ENCODE measurements around the gene SNAP29. TPM values are rescaled to one million over a fixed set of nuclear protein-coding genes. Genes with fewer than 3 reads are reported as not detected.

Gene SNAP29
- total RNA-seq, 1 experiment from 2014 or later, result 35.9 TPM

DNA sequence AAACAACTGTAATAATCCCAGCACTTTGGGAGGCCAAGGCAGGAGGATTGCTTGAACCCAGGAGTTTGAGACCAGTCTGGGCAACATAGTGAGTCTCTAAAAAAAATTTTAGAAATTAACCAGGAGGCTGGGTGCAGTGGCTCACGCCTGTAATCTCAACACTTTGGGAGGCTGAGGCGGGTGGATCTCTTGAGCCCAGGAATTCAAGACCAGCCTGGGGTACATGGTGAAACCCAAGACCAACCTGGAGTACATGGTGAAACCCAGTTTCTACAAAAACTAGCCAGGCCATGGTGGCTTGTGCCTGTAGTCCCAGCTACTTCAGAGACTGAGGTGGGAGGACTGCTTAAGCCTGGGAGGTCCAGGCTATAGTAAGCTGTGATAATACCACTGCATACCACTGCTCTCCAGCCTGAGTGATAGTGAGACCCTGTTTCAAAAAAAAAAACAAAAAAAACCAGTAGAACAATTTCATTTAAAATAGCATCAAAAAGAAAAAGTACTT lies 11.4 kb upstream of the SNAP29 start:
- no peak for DNase-seq
- Mint-ChIP-seq H3K36me3 (ENCODE audit: insufficient read depth, unreplicated experiment) (no peaks in the 10 kb centered on the region), H3K27me3 (ENCODE audit: unreplicated experiment) (no peaks in the 10 kb centered on the region), H3K4me1 (ENCODE audit: low read depth, unreplicated experiment) (peaks cover 29% of the 10 kb centered on the region), H3K4me3 (ENCODE audit: low read depth, unreplicated experiment) (no peak overlapping the region), H3K27ac (ENCODE audit: unreplicated experiment) (no peak overlapping the region), H3K9me3 (ENCODE audit: low read depth, unreplicated experiment) (no peaks in the 10 kb centered on the region)
- BruUV-seq (replicated peaks), result no TSS peak
- TF ChIP-seq CTCF (IDR thresholded peaks at IDR 0.05; ENCODE audit: unreplicated experiment), result no peak
- CTCF ChIA-PET, result interaction anchor here (0.7 kb wide), 1 partner anchor 13 kb away, joined by 3 read pairs; no protein-coding TSS in a partner anchor
- intact Hi-C loops (cut with micrococcal nuclease; ENCODE audit: unreplicated experiment), result no loop called here

- H3K4me3 Mint-ChIP-seq (ENCODE audit: low read depth, unreplicated experiment), result no peak overlapping the region
- CTCF ChIA-PET, result no interaction called here
- intact Hi-C loops (cut with micrococcal nuclease; ENCODE audit: unreplicated experiment), result no loop called here
- no peaks in the 10 kb centered on the region for H3K9me3 Mint-ChIP-seq (ENCODE audit: low read depth, unreplicated experiment)
- DNase-seq, result no peak
- H3K27ac Mint-ChIP-seq (ENCODE audit: unreplicated experiment), result no peak overlapping the region
- H3K27me3 Mint-ChIP-seq (ENCODE audit: unreplicated experiment), result no peaks in the 10 kb centered on the region
- H3K36me3 Mint-ChIP-seq (ENCODE audit: insufficient read depth, unreplicated experiment), result no peaks in the 10 kb centered on the region
- H3K4me1 Mint-ChIP-seq (ENCODE audit: low read depth, unreplicated experiment), result peaks cover 7% of the 10 kb centered on the region
- BruUV-seq (replicated peaks), result no TSS peak
- no peak for TF ChIP-seq CTCF (IDR thresholded peaks at IDR 0.05; ENCODE audit: unreplicated experiment)
Measured at GRCh38 chr22:20852076-20852475, 6.7 kb upstream of the SNAP29 start.

GRCh38 chr22:20852503-20852902 lies 6.3 kb upstream of the SNAP29 start:
- no TSS peak for BruUV-seq (replicated peaks)
- Mint-ChIP-seq H3K27me3 (ENCODE audit: unreplicated experiment) (no peaks in the 10 kb centered on the region), H3K36me3 (ENCODE audit: insufficient read depth, unreplicated experiment) (peaks cover under 1% of the 10 kb centered on the region), H3K4me1 (ENCODE audit: low read depth, unreplicated experiment) (peaks cover 11% of the 10 kb centered on the region), H3K9me3 (ENCODE audit: low read depth, unreplicated experiment) (no peaks in the 10 kb centered on the region), H3K4me3 (ENCODE audit: low read depth, unreplicated experiment) (no peak overlapping the region), H3K27ac (ENCODE audit: unreplicated experiment) (no peak overlapping the region)
- intact Hi-C loops (cut with micrococcal nuclease; ENCODE audit: unreplicated experiment), result no loop called here
- DNase-seq, result no peak
- TF ChIP-seq CTCF (IDR thresholded peaks at IDR 0.05; ENCODE audit: unreplicated experiment), result no peak
- CTCF ChIA-PET, result no interaction called here

- H3K27ac Mint-ChIP-seq (ENCODE audit: unreplicated experiment), result no peak overlapping the region
- H3K4me3 Mint-ChIP-seq (ENCODE audit: low read depth, unreplicated experiment), result no peak overlapping the region
- H3K27me3 Mint-ChIP-seq (ENCODE audit: unreplicated experiment), result no peaks in the 10 kb centered on the region
- no TSS peak for BruUV-seq (replicated peaks)
- peaks cover 18% of the 10 kb centered on the region for H3K4me1 Mint-ChIP-seq (ENCODE audit: low read depth, unreplicated experiment)
- intact Hi-C loops (cut with micrococcal nuclease; ENCODE audit: unreplicated experiment), result no loop called here
- CTCF ChIA-PET, result no interaction called here
- peaks cover 8% of the 10 kb centered on the region for H3K36me3 Mint-ChIP-seq (ENCODE audit: insufficient read depth, unreplicated experiment)
- DNase-seq, result no peak
- TF ChIP-seq CTCF (IDR thresholded peaks at IDR 0.05; ENCODE audit: unreplicated experiment), result no peak
- no peaks in the 10 kb centered on the region for H3K9me3 Mint-ChIP-seq (ENCODE audit: low read depth, unreplicated experiment)
Measured at GRCh38 chr22:20853236-20853660, 5.6 kb upstream of the SNAP29 start.
